Neural cell (in vitro differentiated cells): Measurements from ENCODE around the gene TIAM1. TPM values are rescaled to one million over a fixed set of nuclear protein-coding genes. Genes with fewer than 3 reads are reported as not detected.

Source experiments
- H2AFZ ChIP-seq: fragments of 200-600, 300-800 bp; sonication (generic), shearing (Covaris generic); 2 replicates; pipeline ENCODE4 v1.6.0; 2014; ENCODE audit warnings: low read depth, mild to moderate bottlenecking, antibody characterized with exemption, low read length, moderate library complexity
- H3F3A ChIP-seq: fragments of 200-600 bp; shearing (Covaris generic); 2 replicates; pipeline ENCODE4 v1.6.1; 2016; ENCODE audit warnings: mild to moderate bottlenecking, moderate library complexity, mixed read lengths, antibody characterized with exemption, low read length; ENCODE audit not compliant: insufficient read depth, poor library complexity, severe bottlenecking
- H3K27ac ChIP-seq: fragments of 200-600, 300-800 bp; sonication (generic), shearing (Covaris generic); 2 replicates; pipeline ENCODE4 v1.5.1; 2014; ENCODE audit warnings: mild to moderate bottlenecking, low read length, moderate library complexity
- H3K27me3 ChIP-seq: fragments of 300-800, 200-600 bp; sonication (generic), shearing (Covaris generic); 2 replicates; pipeline ENCODE4 v1.6.0; 2014; ENCODE audit warnings: mild to moderate bottlenecking, low read depth, low read length, moderate library complexity; ENCODE audit not compliant: insufficient read depth
- H3K36me3 ChIP-seq: fragments of 300-800, 200-600 bp; sonication (generic), shearing (Covaris generic); 2 replicates; pipeline ENCODE4 v1.5.1; 2014; ENCODE audit warnings: mild to moderate bottlenecking, antibody characterized with exemption, low read length, moderate library complexity; ENCODE audit not compliant: insufficient read depth
- H3K4me2 ChIP-seq: fragments of 300-800, 200-600 bp; sonication (generic), shearing (Covaris generic); 2 replicates; pipeline ENCODE4 v1.6.0; 2014; ENCODE audit warnings: mild to moderate bottlenecking, low read length
- H3K4me3 ChIP-seq: fragments of 300-800, 200-600 bp; sonication (generic), shearing (Covaris generic); 2 replicates; pipeline ENCODE4 v1.5.1; 2014; ENCODE audit warnings: mild to moderate bottlenecking, low read length, moderate library complexity
- H3K79me2 ChIP-seq: fragments of 200-600 bp; shearing (Covaris generic); replicated peaks from 2 replicates; pipeline ENCODE4 v1.6.0; 2014; ENCODE audit warnings: mild to moderate bottlenecking, low read length, moderate library complexity; ENCODE audit not compliant: insufficient read depth
- H3K9ac ChIP-seq: fragments of 300-800, 200-600 bp; sonication (generic), shearing (Covaris generic); 2 replicates; pipeline ENCODE4 v1.6.1; 2016; ENCODE audit warnings: mild to moderate bottlenecking, low read length, mixed read lengths
- H3K9me2 ChIP-seq: fragments of 200-600 bp; shearing (Covaris generic); 2 replicates; pipeline ENCODE4 v1.6.1; 2016; ENCODE audit warnings: mild to moderate bottlenecking, low read length, mixed read lengths; ENCODE audit not compliant: insufficient read depth
- H3K9me3 ChIP-seq: fragments of 200-600, 300-800 bp; sonication (generic), shearing (Covaris generic); 2 replicates; pipeline ENCODE4 v1.6.1; 2016; ENCODE audit warnings: mild to moderate bottlenecking, mixed run types, low read length, moderate library complexity, mixed read lengths
- H4K20me1 ChIP-seq: fragments of 200-600 bp; shearing (Covaris generic); 2 replicates; pipeline ENCODE4 v1.6.1; 2016; ENCODE audit warnings: mild to moderate bottlenecking, mixed run types; ENCODE audit not compliant: insufficient read depth
- CTCF ChIP-seq: fragments of 450-650 bp; IDR thresholded peaks from 2 replicates; pipeline ENCODE4 v1.5.1; 2014; ENCODE audit warnings: antibody characterized with exemption, mild to moderate bottlenecking, moderate library complexity; ENCODE audit not compliant: poor library complexity, severe bottlenecking
- EP300 ChIP-seq: fragments of 450-650 bp; conservative IDR thresholded peaks from 2 replicates; pipeline ENCODE4 v1.6.1; 2014; ENCODE audit warnings: antibody characterized with exemption, mild to moderate bottlenecking, moderate library complexity; ENCODE audit not compliant: poor library complexity, severe bottlenecking
- EZH2 ChIP-seq: fragments of 200-600, 300-800 bp; shearing (Covaris generic), sonication (generic); IDR thresholded peaks from 2 replicates; pipeline ENCODE4 v1.6.1; 2014; ENCODE audit warnings: antibody characterized with exemption, low read length, borderline replicate concordance, mild to moderate bottlenecking; ENCODE audit not compliant: insufficient read depth, poor library complexity, severe bottlenecking
- MXI1 ChIP-seq: fragments of 450-650 bp; conservative IDR thresholded peaks from 2 replicates; pipeline ENCODE4 v1.6.1; 2014; ENCODE audit warnings: antibody characterized with exemption, mild to moderate bottlenecking; ENCODE audit not compliant: poor library complexity, severe bottlenecking
- POLR2AphosphoS5 ChIP-seq: IDR thresholded peaks from 2 replicates; pipeline ENCODE4 v1.6.1; 2012
- RAD21 ChIP-seq: fragments of 450-650 bp; conservative IDR thresholded peaks from 2 replicates; pipeline ENCODE4 v1.6.1; 2014; ENCODE audit warnings: antibody characterized with exemption, mild to moderate bottlenecking, moderate library complexity
- REST ChIP-seq: IDR thresholded peaks from 2 replicates; pipeline ENCODE4 v1.6.1; 2012; ENCODE audit warnings: borderline replicate concordance
- SMC3 ChIP-seq: fragments of 450-650 bp; conservative IDR thresholded peaks from 2 replicates; pipeline ENCODE4 v1.6.1; 2014; ENCODE audit warnings: antibody characterized with exemption, mild to moderate bottlenecking, moderate library complexity; ENCODE audit not compliant: poor library complexity
- TAF1 ChIP-seq: IDR thresholded peaks from 2 replicates; pipeline ENCODE4 v1.6.1; 2012; ENCODE audit warnings: low read depth
- polyA plus RNA-seq: library from polyadenylated mRNA; depleted of rRNA; stranded (reverse); fragments of >200 nt; gene quantifications from 2 replicates; pipeline ENCODE4 v1.2.3, GENCODE V29; 2014

Gene TIAM1
- polyA plus RNA-seq, 1 donor from 2014 or later = 13.2 TPM

GRCh38 chr21:31294691-31295090, 49.4 kb downstream of the TIAM1 start:
- H3F3A ChIP-seq = no peaks in the 10 kb centered on the region
- no peaks in the 10 kb centered on the region for H3K79me2 ChIP-seq
- TF ChIP-seq TAF1 = no peak
- TF ChIP-seq POLR2AphosphoS5 = no peak
- TF ChIP-seq MXI1 = no peak
- TF ChIP-seq EZH2 = no peak
- no peak for TF ChIP-seq CTCF
- no peak for TF ChIP-seq RAD21
- TF ChIP-seq REST = no peak
- TF ChIP-seq EP300 = no peak
- TF ChIP-seq SMC3 = no peak
- no peaks in the 10 kb centered on the region for H3K9me3 ChIP-seq
- H3K4me3 ChIP-seq = no peak overlapping the region
- no peaks in the 10 kb centered on the region for H3K27me3 ChIP-seq
- no peak overlapping the region for H3K9ac ChIP-seq
- no peak overlapping the region for H2AFZ ChIP-seq
- H3K36me3 ChIP-seq = no peaks in the 10 kb centered on the region
- H4K20me1 ChIP-seq = no peaks in the 10 kb centered on the region
- no peaks in the 10 kb centered on the region for H3K9me2 ChIP-seq
- no peak overlapping the region for H3K27ac ChIP-seq
- no peak overlapping the region for H3K4me2 ChIP-seq

GRCh38 chr21:31293986-31294385, 50.1 kb downstream of the TIAM1 start:
- H3K9ac ChIP-seq = no peak overlapping the region
- no peaks in the 10 kb centered on the region for H3K27me3 ChIP-seq
- no peaks in the 10 kb centered on the region for H3F3A ChIP-seq
- H4K20me1 ChIP-seq = no peaks in the 10 kb centered on the region
- H3K27ac ChIP-seq = no peak overlapping the region
- no peak for TF ChIP-seq MXI1
- TF ChIP-seq TAF1 = no peak
- TF ChIP-seq EP300 = no peak
- TF ChIP-seq CTCF = no peak
- no peaks in the 10 kb centered on the region for H3K9me3 ChIP-seq
- H3K9me2 ChIP-seq = no peaks in the 10 kb centered on the region
- H3K4me3 ChIP-seq = no peak overlapping the region
- no peak overlapping the region for H2AFZ ChIP-seq
- no peaks in the 10 kb centered on the region for H3K79me2 ChIP-seq
- no peak overlapping the region for H3K4me2 ChIP-seq
- H3K36me3 ChIP-seq = no peaks in the 10 kb centered on the region
